K562 (cell line): ENCODE data around the gene TPX2. TPM values are rescaled to one million over a fixed set of nuclear protein-coding genes. Genes with fewer than 3 reads are reported as not detected.

ENCODE experiments used
- ATAC-seq: fragments of 200-7000 bp; cut with Tn5 transposase; 3 replicates; pipeline ENCODE4 v1.9.1; 2020; ENCODE audit warnings: moderate library complexity
- BruUV-seq: library from RNA; stranded (reverse); fragments of 400-500 nt; replicated peaks from 2 replicates; lab custom pipeline; 2021; lab: Mats Ljungman, UMichigan
- CTCF ChIA-PET: fragments of 300-600 bp; formaldehyde crosslinking; extraction: SDS; loops from one replicate; lab custom pipeline; 2021; ENCODE audit warnings: low intra/inter-chr PET ratio; lab: Yijun Ruan, JAX
- POLR2A ChIA-PET: fragments of 300-600, 350-650 bp; sonication (Branson Sonifier 250); formaldehyde crosslinking; extraction: SDS; loops from one replicate; lab custom pipeline; 2021; ENCODE audit warnings: antibody characterized with exemption, inconsistent platforms; lab: Yijun Ruan, JAX
- DNase-seq, 4 experiments: peaks; one replicate each; pipeline versions ENCODE4 v3.0.0 to v3.0.0-alpha.2; 2011 to 2018; ENCODE audit warnings: low spot score in 3 of 4, mixed read lengths in 3 of 4; ENCODE audit errors: extremely low read depth in 1 of 4
- FAIRE-seq: peaks from 2 replicates; lab custom pipeline; 2011; peaks lifted over from hg19 to GRCh38; lab: Jason Lieb, UNC
- H2AFZ ChIP-seq: 2 replicates; pipeline ENCODE4 v1.6.0; 2011; ENCODE audit warnings: low read depth, low read length, control low read depth, inconsistent platforms
- H3K27ac ChIP-seq: fragments of 200-600 bp; 3 replicates; pipeline ENCODE4 v1.8.0; 2011; ENCODE audit warnings: low read depth, mild to moderate bottlenecking, control low read depth, inconsistent platforms, low read length, moderate library complexity, mixed read lengths; ENCODE audit errors: extremely low read depth
- H3K27me3 ChIP-seq, 2 experiments: fragments of 300-600 bp in 1 of 2; 2 replicates in 1 of 2; 3 replicates in 1 of 2; pipeline versions ENCODE4 v1.6.0 to v1.8.0; 2011; ENCODE audit warnings: inconsistent platforms in 2 of 2, low read length in 2 of 2, mild to moderate bottlenecking in 1 of 2, mixed read lengths in 1 of 2, moderate library complexity in 1 of 2; ENCODE audit not compliant: control insufficient read depth in 2 of 2, insufficient read depth in 2 of 2
- H3K36me3 ChIP-seq: fragments of 300-600 bp; 3 replicates; pipeline ENCODE4 v1.8.0; 2011; ENCODE audit warnings: mild to moderate bottlenecking, low read length, inconsistent platforms; ENCODE audit not compliant: control insufficient read depth, insufficient read depth
- H3K4me1 ChIP-seq, 2 experiments: fragments of 200-600 bp in 1 of 2; replicated peaks in 1 of 2; 2 replicates in 1 of 2; 3 replicates in 1 of 2; pipeline versions ENCODE4 v1.5.1 to v1.8.0; 2011; ENCODE audit warnings: inconsistent platforms in 2 of 2, low read length in 2 of 2, mild to moderate bottlenecking in 1 of 2, mixed read lengths in 1 of 2, moderate library complexity in 1 of 2; ENCODE audit not compliant: control insufficient read depth in 2 of 2, insufficient read depth in 2 of 2
- H3K4me2 ChIP-seq: 2 replicates; pipeline ENCODE4 v1.6.1; 2011; ENCODE audit warnings: low read length, control low read depth, inconsistent platforms, mixed read lengths; ENCODE audit not compliant: insufficient read depth
- H3K4me3 ChIP-seq: fragments of 200-600 bp; sonication (generic), shearing (Covaris generic); 2 replicates; pipeline ENCODE4 v1.5.1; 2016; ENCODE audit warnings: control low read depth, inconsistent platforms
- H3K79me2 ChIP-seq: fragments of 200-600 bp; 3 replicates; pipeline ENCODE4 v1.8.0; 2011; ENCODE audit warnings: low read length, inconsistent platforms; ENCODE audit not compliant: control insufficient read depth, insufficient read depth
- H3K9ac ChIP-seq, 2 experiments: 2 replicates each; pipeline versions ENCODE4 v1.6.0 to v1.6.1; 2011; ENCODE audit warnings: low read depth in 2 of 2, low read length in 2 of 2, control low read depth in 1 of 2, inconsistent platforms in 1 of 2, mild to moderate bottlenecking in 1 of 2, mixed read lengths in 1 of 2; ENCODE audit not compliant: insufficient read depth in 1 of 2
- H3K9me1 ChIP-seq: one replicate; pipeline ENCODE4 v1.6.0; 2011; ENCODE audit warnings: inconsistent platforms, mild to moderate bottlenecking, low read length, moderate library complexity; ENCODE audit not compliant: control insufficient read depth, insufficient read depth
- H3K9me3 ChIP-seq: replicated peaks from 2 replicates; pipeline ENCODE4 v1.5.1; 2011; ENCODE audit warnings: low read depth, low read length, inconsistent platforms; ENCODE audit not compliant: control insufficient read depth, insufficient read depth
- H4K20me1 ChIP-seq: replicated peaks from 2 replicates; pipeline ENCODE4 v1.6.1; 2011; ENCODE audit warnings: low read length, inconsistent platforms, mixed read lengths; ENCODE audit not compliant: control insufficient read depth, insufficient read depth
- COPS2 ChIP-seq: fragments of 450-650 bp; conservative IDR thresholded peaks from 2 replicates; pipeline ENCODE4 v1.6.1; 2016; ENCODE audit warnings: mild to moderate bottlenecking, moderate library complexity
- DDX20 ChIP-seq: fragments of 450-650 bp; IDR thresholded peaks from 2 replicates; pipeline ENCODE4 v1.6.1; 2016; ENCODE audit warnings: missing genetic modification characterization, low read depth, mild to moderate bottlenecking, missing compliant biosample characterization, moderate library complexity
- HDAC8 ChIP-seq: fragments of 450-650 bp; IDR thresholded peaks from 2 replicates; pipeline ENCODE4 v1.6.1; 2016; ENCODE audit warnings: mild to moderate bottlenecking, missing genetic modification characterization, moderate library complexity, missing compliant biosample characterization
- KAT7 ChIP-seq: sonication (generic); formaldehyde crosslinking; IDR thresholded peaks from 2 replicates; pipeline ENCODE4 v1.8.0; 2022; ENCODE audit warnings: missing genetic modification reagents, mild to moderate bottlenecking, borderline replicate concordance
- NFATC3 ChIP-seq: fragments of 450-650 bp; IDR thresholded peaks from 2 replicates; pipeline ENCODE4 v1.6.1; 2017; ENCODE audit warnings: mild to moderate bottlenecking
- NFE2L1 ChIP-seq: fragments of 450-650 bp; IDR thresholded peaks from 2 replicates; pipeline ENCODE4 v1.6.1; 2016; ENCODE audit warnings: missing genetic modification characterization, low read depth, mild to moderate bottlenecking, missing compliant biosample characterization, moderate library complexity, borderline replicate concordance
- PHB2 ChIP-seq: fragments of 450-650 bp; IDR thresholded peaks from 2 replicates; pipeline ENCODE4 v1.6.1; 2017; ENCODE audit warnings: low read depth
- RNF2 ChIP-seq: sonication (generic); IDR thresholded peaks from 2 replicates; pipeline ENCODE4 v1.6.1; 2016
- XRCC5 ChIP-seq: fragments of 200-400 bp; formaldehyde crosslinking; IDR thresholded peaks from 2 replicates; pipeline ENCODE4 v1.6.1; 2017; ENCODE audit warnings: low read depth, mild to moderate bottlenecking, low read length
- ZC3H4 ChIP-seq: sonication (generic); formaldehyde crosslinking; IDR thresholded peaks from 2 replicates; pipeline ENCODE4 v1.9.0; 2021; ENCODE audit warnings: missing genetic modification reagents, borderline replicate concordance
- ZNF23 ChIP-seq: fragments of 250-450 bp; sonication (Bioruptor Pico); IDR thresholded peaks from 2 replicates; pipeline ENCODE4 v1.4.0; 2020; ENCODE audit warnings: mild to moderate bottlenecking
- ZNF778 ChIP-seq: fragments of 450-650 bp; formaldehyde crosslinking; IDR thresholded peaks from 2 replicates; pipeline ENCODE4 v1.4.0; 2020; ENCODE audit warnings: mild to moderate bottlenecking, moderate library complexity
- WGBS: fragments of 100-300 bp; shearing (Covaris generic); methylation state at CpG from one replicate; pipeline ENCODE4 v1.1.6; 2016; ENCODE audit warnings: low coverage, mixed read lengths; ENCODE audit not compliant: insufficient coverage; ENCODE audit errors: missing lambda C conversion rate; 5-methylcytosine and 5-hydroxymethylcytosine counted together
- in situ Hi-C: fragments of 300-500 bp; cut with MboI; formaldehyde crosslinking; loops from 4 replicates; pipeline ENCODE4 v1.15.0; 2018; ENCODE audit warnings: inconsistent platforms, mixed read lengths
- intact Hi-C: fragments of 100-400 bp; cut with micrococcal nuclease; formaldehyde crosslinking; loops from 2 replicates; pipeline ENCODE4 v1.14.2; 2022
- polyA plus RNA-seq, 8 experiments: library from polyadenylated mRNA; depleted of rRNA in 4 of 8; stranded (reverse) in 5 of 8; unstranded in 3 of 8; fragments of >200 nt; fragmentation: Nextera tagmentation in 2 of 8; fragmentation: Illumina TruSeq in 1 of 8; extraction: Ambion mirVana in 2 of 8; extraction: Trizol in 1 of 8; gene quantifications; 2 replicates each; pipeline versions ENCODE4 v1.2.1 to v1.2.3, GENCODE V29; 2011 to 2014; ENCODE audit warnings: inconsistent platforms in 1 of 8, missing spikeins in 1 of 8
- total RNA-seq, 7 experiments: library from RNA; depleted of rRNA in 6 of 7; stranded (reverse); fragments of >200 nt in 6 of 7; fragmentation: Illumina TruSeq in 2 of 7; extraction: Trizol in 2 of 7; gene quantifications; 2 replicates each; pipeline versions ENCODE4 v1.2.1 to v1.2.3, GENCODE V29; 2011 to 2021; ENCODE audit warnings: low replicate concordance in 1 of 7
- TF ChIP-seq, protein P1 (sequence below): sonication (generic); formaldehyde crosslinking; IDR thresholded peaks from 2 replicates; pipeline ENCODE4 v1.4.0; 2020; ENCODE audit warnings: mild to moderate bottlenecking, missing genetic modification reagents
- TF ChIP-seq, protein P2 (sequence below): fragments of 450-650 bp; IDR thresholded peaks from 2 replicates; pipeline ENCODE4 v1.6.1; 2017; ENCODE audit warnings: antibody characterized with exemption
- TF ChIP-seq, protein P3 (sequence below): IDR thresholded peaks from 2 replicates; pipeline ENCODE4 v1.6.1; 2014; ENCODE audit warnings: antibody characterized with exemption

The TPX2 gene
- total and polyA plus RNA-seq, 9 of the 15 experiments (the other 6 are each of a cell fraction or from before 2014, with no cell fraction given): 48.0 to 241 (median 133) TPM

DNA sequence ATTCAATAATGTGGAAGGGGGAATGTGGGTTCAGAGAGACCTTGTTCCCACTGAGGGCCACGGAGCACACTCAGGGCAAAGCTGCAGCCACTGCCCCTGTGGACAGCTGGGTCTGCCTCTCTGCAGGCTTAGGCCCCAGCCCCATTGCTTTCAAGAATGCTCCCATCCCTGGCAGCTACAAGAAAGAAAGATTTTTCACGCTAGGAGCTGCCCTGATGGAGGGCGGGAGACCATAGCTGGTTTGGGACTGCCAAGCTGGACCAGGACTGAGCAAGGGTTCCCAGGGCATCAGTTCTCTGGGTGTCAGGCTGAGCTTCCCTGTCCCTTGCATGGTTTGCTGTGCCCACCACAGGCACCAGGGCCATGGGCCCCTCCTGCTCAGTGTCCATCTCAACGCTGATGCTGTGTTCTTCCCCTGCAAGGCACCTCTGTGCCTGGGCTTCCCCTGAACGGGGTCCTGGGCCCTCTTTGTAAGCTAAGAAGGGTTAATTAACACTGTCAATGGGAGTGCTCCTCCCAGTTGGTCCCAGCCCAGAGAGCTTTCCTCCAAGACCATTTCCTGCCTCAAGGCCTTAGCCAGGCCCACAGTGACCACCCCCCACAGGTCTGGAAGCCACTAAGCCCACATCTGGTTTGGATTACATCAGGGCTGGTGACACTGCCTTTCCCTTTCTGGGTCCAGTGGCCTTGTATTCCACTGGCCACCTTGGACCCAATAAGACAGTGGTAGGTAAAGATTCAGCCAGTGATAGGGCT is 97.9 kb downstream of the TPX2 start:
- no peaks in the 10 kb centered on the region for H3K9me1 ChIP-seq
- H3K36me3 ChIP-seq: no peaks in the 10 kb centered on the region
- H3K4me3 ChIP-seq: no peak overlapping the region
- 0 out of 2 replicates have a peak, but pooled peaks cover 6% of the 10 kb centered on the region for H4K20me1 ChIP-seq
- no peak for ATAC-seq
- CTCF ChIA-PET: interaction anchor here (1.3 kb wide), 1 partner anchor 9 kb away, joined by 3 read pairs; no protein-coding TSS in a partner anchor
- H3K4me2 ChIP-seq: no peak overlapping the region
- H3K27me3 ChIP-seq: no peaks in the 10 kb centered on the region; a peak in 1 of 5 replicates
- 78% methylated on average over 5 of the region's 5 CpGs for WGBS
- H3K4me1 ChIP-seq: peaks cover 35 to 51% of the 10 kb centered on the region in 2 experiments
- intact Hi-C loops (loop anchor here (5.0 kb wide), 1 partner anchor 275 kb away; no protein-coding TSS in a partner anchor), in situ Hi-C loops (loop anchor here (25.0 kb wide), 1 partner anchor 825 kb away; the partner anchor contains the start of gene C20orf203)
- TF ChIP-seq COPS2 (no peak), XRCC5 (no peak), PHB2 (no peak), KAT7 (CRISPR knock-in tag) (no peak), DDX20 (no peak), HDAC8 (tag) (no peak), NFE2L1 (no peak), RNF2 (no peak), ZC3H4 (CRISPR knock-in tag) (no peak), ZNF778 (CRISPR knock-in tag) (no peak), ZNF23 (CRISPR knock-in tag) (no peak), NFATC3 (no peak)
- TF ChIP-seq, protein P1, sequence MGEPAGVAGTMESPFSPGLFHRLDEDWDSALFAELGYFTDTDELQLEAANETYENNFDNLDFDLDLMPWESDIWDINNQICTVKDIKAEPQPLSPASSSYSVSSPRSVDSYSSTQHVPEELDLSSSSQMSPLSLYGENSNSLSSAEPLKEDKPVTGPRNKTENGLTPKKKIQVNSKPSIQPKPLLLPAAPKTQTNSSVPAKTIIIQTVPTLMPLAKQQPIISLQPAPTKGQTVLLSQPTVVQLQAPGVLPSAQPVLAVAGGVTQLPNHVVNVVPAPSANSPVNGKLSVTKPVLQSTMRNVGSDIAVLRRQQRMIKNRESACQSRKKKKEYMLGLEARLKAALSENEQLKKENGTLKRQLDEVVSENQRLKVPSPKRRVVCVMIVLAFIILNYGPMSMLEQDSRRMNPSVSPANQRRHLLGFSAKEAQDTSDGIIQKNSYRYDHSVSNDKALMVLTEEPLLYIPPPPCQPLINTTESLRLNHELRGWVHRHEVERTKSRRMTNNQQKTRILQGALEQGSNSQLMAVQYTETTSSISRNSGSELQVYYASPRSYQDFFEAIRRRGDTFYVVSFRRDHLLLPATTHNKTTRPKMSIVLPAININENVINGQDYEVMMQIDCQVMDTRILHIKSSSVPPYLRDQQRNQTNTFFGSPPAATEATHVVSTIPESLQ (CRISPR knock-in tag): no peak
- TF ChIP-seq, protein P2, sequence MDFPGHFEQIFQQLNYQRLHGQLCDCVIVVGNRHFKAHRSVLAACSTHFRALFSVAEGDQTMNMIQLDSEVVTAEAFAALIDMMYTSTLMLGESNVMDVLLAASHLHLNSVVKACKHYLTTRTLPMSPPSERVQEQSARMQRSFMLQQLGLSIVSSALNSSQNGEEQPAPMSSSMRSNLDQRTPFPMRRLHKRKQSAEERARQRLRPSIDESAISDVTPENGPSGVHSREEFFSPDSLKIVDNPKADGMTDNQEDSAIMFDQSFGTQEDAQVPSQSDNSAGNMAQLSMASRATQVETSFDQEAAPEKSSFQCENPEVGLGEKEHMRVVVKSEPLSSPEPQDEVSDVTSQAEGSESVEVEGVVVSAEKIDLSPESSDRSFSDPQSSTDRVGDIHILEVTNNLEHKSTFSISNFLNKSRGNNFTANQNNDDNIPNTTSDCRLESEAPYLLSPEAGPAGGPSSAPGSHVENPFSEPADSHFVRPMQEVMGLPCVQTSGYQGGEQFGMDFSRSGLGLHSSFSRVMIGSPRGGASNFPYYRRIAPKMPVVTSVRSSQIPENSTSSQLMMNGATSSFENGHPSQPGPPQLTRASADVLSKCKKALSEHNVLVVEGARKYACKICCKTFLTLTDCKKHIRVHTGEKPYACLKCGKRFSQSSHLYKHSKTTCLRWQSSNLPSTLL: no peak
- TF ChIP-seq, protein P3, sequence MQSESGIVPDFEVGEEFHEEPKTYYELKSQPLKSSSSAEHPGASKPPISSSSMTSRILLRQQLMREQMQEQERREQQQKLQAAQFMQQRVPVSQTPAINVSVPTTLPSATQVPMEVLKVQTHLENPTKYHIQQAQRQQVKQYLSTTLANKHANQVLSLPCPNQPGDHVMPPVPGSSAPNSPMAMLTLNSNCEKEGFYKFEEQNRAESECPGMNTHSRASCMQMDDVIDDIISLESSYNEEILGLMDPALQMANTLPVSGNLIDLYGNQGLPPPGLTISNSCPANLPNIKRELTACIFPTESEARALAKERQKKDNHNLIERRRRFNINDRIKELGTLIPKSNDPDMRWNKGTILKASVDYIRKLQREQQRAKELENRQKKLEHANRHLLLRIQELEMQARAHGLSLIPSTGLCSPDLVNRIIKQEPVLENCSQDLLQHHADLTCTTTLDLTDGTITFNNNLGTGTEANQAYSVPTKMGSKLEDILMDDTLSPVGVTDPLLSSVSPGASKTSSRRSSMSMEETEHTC: no peak
- no TSS peak for BruUV-seq
- H2AFZ ChIP-seq: no peak overlapping the region
- POLR2A ChIA-PET: interaction anchor here (0.6 to 1.3 kb wide), 6 partner anchors 8 to 192 kb away, joined by 3 to 5 read pairs (median 3); no protein-coding TSS in a partner anchor
- no peaks in the 10 kb centered on the region for H3K9me3 ChIP-seq
- no peak for FAIRE-seq
- no peak overlapping the region for H3K27ac ChIP-seq
- H3K79me2 ChIP-seq: no peaks in the 10 kb centered on the region
- no peak for DNase-seq
- peak overlapping the region in 1 of 2 experiments; percentile 29; a peak in 1 of 4 replicates for H3K9ac ChIP-seq
